OCI-LY7 (cell line): ENCODE measurements around the gene GPR21. TPM values are rescaled to one million over a fixed set of nuclear protein-coding genes. Genes with fewer than 3 reads are reported as not detected.

ENCODE experiments used
- Bru-seq: library from RNA; stranded (reverse); fragments of 400-500 nt; gene quantifications from one replicate; lab custom pipeline; 2021; lab: Mats Ljungman, UMichigan
- BruChase-seq, 2 experiments: library from RNA; stranded (reverse); fragments of 400-500 nt; gene quantifications; one replicate each; lab custom pipeline; 2021; lab: Mats Ljungman, UMichigan
- BruUV-seq: library from RNA; stranded (reverse); fragments of 400-500 nt; replicated peaks from 2 replicates; lab custom pipeline; 2021; lab: Mats Ljungman, UMichigan
- CTCF ChIA-PET: fragments of 300-600 bp; sonication (Branson Sonifier 250); formaldehyde crosslinking; loops from one replicate; lab custom pipeline; 2022; ENCODE audit warnings: antibody characterized with exemption; ENCODE audit not compliant: unreplicated experiment; lab: Charles Lee
- POLR2A ChIA-PET: fragments of 300-600 bp; sonication (Branson Sonifier 250); formaldehyde crosslinking; loops from one replicate; lab custom pipeline; 2022; ENCODE audit warnings: antibody characterized with exemption; lab: Charles Lee
- DNase-seq: peaks from one replicate; pipeline ENCODE4 v3.0.0-alpha.2; 2015; ENCODE audit warnings: low spot score
- H2AFZ ChIP-seq: fragments of 200-600 bp; sonication (generic), shearing (Covaris generic); 2 replicates; pipeline ENCODE4 v1.6.1; 2014; ENCODE audit warnings: mild to moderate bottlenecking, antibody characterized with exemption, low read length, moderate library complexity
- H3K27ac ChIP-seq: fragments of 200-600 bp; sonication (generic); 2 replicates; pipeline ENCODE4 v1.5.1; 2014; ENCODE audit warnings: mixed run types, low read depth, mild to moderate bottlenecking, moderate library complexity, low read length, inconsistent platforms; ENCODE audit not compliant: poor library complexity, severe bottlenecking
- H3K36me3 ChIP-seq: fragments of 200-600 bp; sonication (generic); 2 replicates; pipeline ENCODE4 v1.6.1; 2014; ENCODE audit warnings: mild to moderate bottlenecking, antibody characterized with exemption, low read length, moderate library complexity, mixed read lengths; ENCODE audit not compliant: insufficient read depth
- H3K4me1 ChIP-seq: fragments of 200-600 bp; sonication (generic); 2 replicates; pipeline ENCODE4 v1.5.1; 2014; ENCODE audit warnings: mild to moderate bottlenecking, low read length; ENCODE audit not compliant: insufficient read depth, poor library complexity, severe bottlenecking
- H3K4me2 ChIP-seq: fragments of 200-600 bp; sonication (generic); 2 replicates; pipeline ENCODE4 v1.6.1; 2014; ENCODE audit warnings: mild to moderate bottlenecking, low read length
- H3K4me3 ChIP-seq: fragments of 200-600 bp; sonication (generic); 2 replicates; pipeline ENCODE4 v1.5.1; 2014; ENCODE audit warnings: mild to moderate bottlenecking, low read depth, low read length; ENCODE audit not compliant: poor library complexity, severe bottlenecking
- H3K79me2 ChIP-seq: fragments of 200-600 bp; sonication (generic); 2 replicates; pipeline ENCODE4 v1.6.1; 2016; ENCODE audit warnings: low read depth, mild to moderate bottlenecking, low read length, moderate library complexity, mixed read lengths; ENCODE audit not compliant: insufficient read depth
- H3K9me2 ChIP-seq: fragments of 200-600 bp; sonication (generic); 2 replicates; pipeline ENCODE4 v1.6.1; 2016; ENCODE audit warnings: mild to moderate bottlenecking, low read length, mixed read lengths; ENCODE audit not compliant: insufficient read depth
- H3K9me3 ChIP-seq: fragments of 200-600 bp; sonication (generic); 2 replicates; pipeline ENCODE4 v1.6.1; 2014; ENCODE audit warnings: mild to moderate bottlenecking, mixed run types, low read length, mixed read lengths
- H4K20me1 ChIP-seq: fragments of 200-600 bp; sonication (generic); 2 replicates; pipeline ENCODE4 v1.6.1; 2014; ENCODE audit warnings: mild to moderate bottlenecking, antibody characterized with exemption, low read length, moderate library complexity, mixed read lengths; ENCODE audit not compliant: insufficient read depth
- EZH2phosphoT487 ChIP-seq: fragments of 200-600 bp; sonication (generic); IDR thresholded peaks from 2 replicates; pipeline ENCODE4 v1.6.1; 2018; ENCODE audit warnings: low read depth, borderline replicate concordance, mild to moderate bottlenecking, mixed run types, antibody characterized with exemption, low read length, moderate library complexity, mixed read lengths
- intact Hi-C: fragments of 100-400 bp; cut with micrococcal nuclease; formaldehyde crosslinking; loops from one replicate; pipeline ENCODE4 v1.10.0; 2022; ENCODE audit not compliant: unreplicated experiment
- long read RNA-seq: library from polyadenylated mRNA; stranded (forward); transcript quantifications from one replicate; pipeline ENCODE4 v2.0.0, GENCODE V29; 2022
- total RNA-seq, 2 experiments: library from RNA; depleted of rRNA in 1 of 2; stranded (reverse); fragments of >200 nt in 1 of 2; shearing (Covaris generic) in 1 of 2; gene quantifications; 2 replicates each; pipeline ENCODE4 v1.2.3, GENCODE V29; 2014 to 2022
- TF ChIP-seq, protein P1 (sequence below): fragments of 200-600 bp; sonication (generic); conservative IDR thresholded peaks from 2 replicates; pipeline ENCODE4 v1.5.1; 2014; ENCODE audit warnings: mild to moderate bottlenecking, antibody characterized with exemption, low read length, moderate library complexity, mixed read lengths

Gene GPR21, protein sequence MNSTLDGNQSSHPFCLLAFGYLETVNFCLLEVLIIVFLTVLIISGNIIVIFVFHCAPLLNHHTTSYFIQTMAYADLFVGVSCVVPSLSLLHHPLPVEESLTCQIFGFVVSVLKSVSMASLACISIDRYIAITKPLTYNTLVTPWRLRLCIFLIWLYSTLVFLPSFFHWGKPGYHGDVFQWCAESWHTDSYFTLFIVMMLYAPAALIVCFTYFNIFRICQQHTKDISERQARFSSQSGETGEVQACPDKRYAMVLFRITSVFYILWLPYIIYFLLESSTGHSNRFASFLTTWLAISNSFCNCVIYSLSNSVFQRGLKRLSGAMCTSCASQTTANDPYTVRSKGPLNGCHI
- total RNA-seq (2014; rRNA removed; shearing (Covaris generic)) (0.25 and 1.2 TPM in 2 replicates), total RNA-seq (2022) (4.1 TPM in 1 of 2 replicates, not detected in the other), Bru-seq, nascent RNA (percentile 85 among the genes with signal in this experiment), BruChase-seq, experiment 1, labeled RNA remaining after a 6-hour chase (percentile 58 among the genes with signal in this experiment), BruChase-seq, experiment 2, labeled RNA remaining after a 2-hour chase (percentile 57 among the genes with signal in this experiment)
- long read RNA-seq, result 0 reads

DNA sequence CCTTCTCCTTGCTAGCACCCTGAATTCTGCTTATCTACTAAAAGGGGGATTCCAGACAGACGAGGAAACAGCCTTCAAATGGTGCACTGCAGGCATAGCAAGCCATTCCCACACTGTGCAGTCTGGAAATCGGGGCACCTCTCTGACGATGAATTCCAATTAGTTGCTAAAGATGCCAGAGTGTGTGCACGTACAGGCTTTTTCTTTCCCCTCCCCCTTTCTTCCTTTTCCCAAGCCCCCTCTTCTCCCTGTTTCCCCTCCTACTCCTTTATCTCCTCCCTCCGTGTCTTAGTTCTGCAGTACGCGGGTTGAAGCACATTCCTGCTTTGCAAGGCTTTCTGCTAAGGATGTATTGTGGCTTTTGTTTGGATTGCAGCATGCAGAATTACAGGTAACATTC, at the start of gene GPR21:
Gene GPR21, plus strand, starts transcription at position 316 of the 400 bp plus-strand sequence. CDS start 900 bp downstream, outside the sequence.
- H3K4me2 ChIP-seq, result no peak within 1 kb of the TSS
- H3K4me3 ChIP-seq, result no peak within 1 kb of the TSS
- CTCF ChIA-PET, result no interaction called here
- intact Hi-C loops, result no loop called here
- no peak for DNase-seq
- H3K79me2 ChIP-seq, result no peaks in the 10 kb centered on the region
- no TSS peak for BruUV-seq
- H3K9me3 ChIP-seq, result no peaks in the 10 kb centered on the region
- no peaks in the 10 kb centered on the region for H3K4me1 ChIP-seq
- no peaks in the 10 kb centered on the region for H4K20me1 ChIP-seq
- no peaks in the 10 kb centered on the region for H3K9me2 ChIP-seq
- peaks cover 7% of the 10 kb centered on the region; the same call in 1 of the 2 replicates for H3K36me3 ChIP-seq
- no peak within 1 kb of the TSS for H2AFZ ChIP-seq
- TF ChIP-seq EZH2phosphoT487, result no peak
- TF ChIP-seq, protein P1, sequence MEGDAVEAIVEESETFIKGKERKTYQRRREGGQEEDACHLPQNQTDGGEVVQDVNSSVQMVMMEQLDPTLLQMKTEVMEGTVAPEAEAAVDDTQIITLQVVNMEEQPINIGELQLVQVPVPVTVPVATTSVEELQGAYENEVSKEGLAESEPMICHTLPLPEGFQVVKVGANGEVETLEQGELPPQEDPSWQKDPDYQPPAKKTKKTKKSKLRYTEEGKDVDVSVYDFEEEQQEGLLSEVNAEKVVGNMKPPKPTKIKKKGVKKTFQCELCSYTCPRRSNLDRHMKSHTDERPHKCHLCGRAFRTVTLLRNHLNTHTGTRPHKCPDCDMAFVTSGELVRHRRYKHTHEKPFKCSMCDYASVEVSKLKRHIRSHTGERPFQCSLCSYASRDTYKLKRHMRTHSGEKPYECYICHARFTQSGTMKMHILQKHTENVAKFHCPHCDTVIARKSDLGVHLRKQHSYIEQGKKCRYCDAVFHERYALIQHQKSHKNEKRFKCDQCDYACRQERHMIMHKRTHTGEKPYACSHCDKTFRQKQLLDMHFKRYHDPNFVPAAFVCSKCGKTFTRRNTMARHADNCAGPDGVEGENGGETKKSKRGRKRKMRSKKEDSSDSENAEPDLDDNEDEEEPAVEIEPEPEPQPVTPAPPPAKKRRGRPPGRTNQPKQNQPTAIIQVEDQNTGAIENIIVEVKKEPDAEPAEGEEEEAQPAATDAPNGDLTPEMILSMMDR, result no peak
- POLR2A ChIA-PET, result no interaction called here
- no peak within 1 kb of the TSS for H3K27ac ChIP-seq

DNA sequence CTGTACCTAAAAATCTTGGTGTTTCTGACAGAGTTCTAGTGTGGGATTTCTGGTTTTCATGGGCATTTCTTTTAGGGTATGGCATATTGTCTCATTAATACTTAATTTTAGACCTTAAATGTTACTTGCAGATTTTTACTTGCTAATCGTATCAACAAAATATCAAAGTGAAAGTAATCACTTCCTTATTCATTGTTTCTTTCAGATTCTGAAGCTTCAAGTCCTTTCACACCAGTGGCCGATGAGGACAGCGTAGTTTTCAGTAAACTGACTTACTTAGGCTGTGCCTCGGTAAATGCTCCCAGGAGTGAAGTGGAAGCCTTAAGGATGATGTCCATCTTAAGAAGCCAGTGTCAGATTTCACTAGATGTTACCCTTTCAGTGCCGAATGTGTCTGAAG, 47.5 kb upstream of the GPR21 start:
- intact Hi-C loops, result no loop called here
- CTCF ChIA-PET, result no interaction called here
- no peak for DNase-seq

More for the DNA sequence above, 47.5 kb upstream of the GPR21 start:
- POLR2A ChIA-PET, result no interaction called here
- Histone ChIP-seq H3K4me3 (no peak overlapping the region), H4K20me1 (no peaks in the 10 kb centered on the region), H3K4me1 (no peaks in the 10 kb centered on the region), H3K4me2 (no peak overlapping the region), H3K27ac (no peak overlapping the region), H2AFZ (no peak overlapping the region), H3K79me2 (peaks cover 6% of the 10 kb centered on the region; the same call in 1 of the 2 replicates), H3K9me2 (no peaks in the 10 kb centered on the region), H3K9me3 (no peaks in the 10 kb centered on the region), H3K36me3 (peaks cover 58% of the 10 kb centered on the region)
- TF ChIP-seq, protein P1, result no peak
- no peak for TF ChIP-seq EZH2phosphoT487
- no TSS peak for BruUV-seq
